Measurements from ENCODE around the gene PARP16.

Gene PARP16

GRCh38 chr15:65264863-65265430, 21.7 kb downstream of the PARP16 start:
- Histone ChIP-seq H3K9ac (ENCODE audit: low read length) (no peak overlapping the region), H3K4me3 (ENCODE audit: low read length) (no peak overlapping the region), H3K36me3 (ENCODE audit: control insufficient read depth, insufficient read depth, low read length) (no peaks in the 10 kb centered on the region), H3K27me3 (ENCODE audit: control insufficient read depth, insufficient read depth, low read length) (no peaks in the 10 kb centered on the region), H3K4me1 (ENCODE audit: control insufficient read depth, insufficient read depth, low read length) (no peaks in the 10 kb centered on the region), H3K9me3 (ENCODE audit: control insufficient read depth, low read length) (no peaks in the 10 kb centered on the region)

GRCh38 chr15:65263313-65263712, 23.4 kb downstream of the PARP16 start:
- H3K36me3 ChIP-seq (ENCODE audit: control insufficient read depth, insufficient read depth, low read length): no peaks in the 10 kb centered on the region
- H3K9me3 ChIP-seq (ENCODE audit: control insufficient read depth, low read length): no peaks in the 10 kb centered on the region
- H3K4me1 ChIP-seq (ENCODE audit: control insufficient read depth, insufficient read depth, low read length): peaks cover 6% of the 10 kb centered on the region
- no peak overlapping the region for H3K9ac ChIP-seq (ENCODE audit: low read length)
- no peaks in the 10 kb centered on the region for H3K27me3 ChIP-seq (ENCODE audit: control insufficient read depth, insufficient read depth, low read length)
- no peak overlapping the region for H3K4me3 ChIP-seq (ENCODE audit: low read length)

- Histone ChIP-seq H3K36me3 (ENCODE audit: control insufficient read depth, insufficient read depth, low read length) (no peaks in the 10 kb centered on the region), H3K4me3 (ENCODE audit: low read length) (no peak overlapping the region), H3K9me3 (ENCODE audit: control insufficient read depth, low read length) (no peaks in the 10 kb centered on the region), H3K27me3 (ENCODE audit: control insufficient read depth, insufficient read depth, low read length) (no peaks in the 10 kb centered on the region), H3K4me1 (ENCODE audit: control insufficient read depth, insufficient read depth, low read length) (peaks cover 18% of the 10 kb centered on the region), H3K9ac (ENCODE audit: low read length) (no peak overlapping the region)
These were observed 25.7 kb downstream of the PARP16 start for GRCh38 chr15:65260968-65261367.

- no peaks in the 10 kb centered on the region for H3K36me3 ChIP-seq (ENCODE audit: control insufficient read depth, insufficient read depth, low read length)
- H3K9me3 ChIP-seq (ENCODE audit: control insufficient read depth, low read length): no peaks in the 10 kb centered on the region
- H3K9ac ChIP-seq (ENCODE audit: low read length): no peak overlapping the region
- H3K4me1 ChIP-seq (ENCODE audit: control insufficient read depth, insufficient read depth, low read length): peaks cover 18% of the 10 kb centered on the region
- no peak overlapping the region for H3K4me3 ChIP-seq (ENCODE audit: low read length)
- no peaks in the 10 kb centered on the region for H3K27me3 ChIP-seq (ENCODE audit: control insufficient read depth, insufficient read depth, low read length)
These were observed 27.3 kb downstream of the PARP16 start for GRCh38 chr15:65259367-65259797.

- Histone ChIP-seq H3K27me3 (ENCODE audit: control insufficient read depth, insufficient read depth, low read length) (no peaks in the 10 kb centered on the region), H3K9me3 (ENCODE audit: control insufficient read depth, low read length) (no peaks in the 10 kb centered on the region), H3K36me3 (ENCODE audit: control insufficient read depth, insufficient read depth, low read length) (no peaks in the 10 kb centered on the region), H3K9ac (ENCODE audit: low read length) (no peak overlapping the region), H3K4me3 (ENCODE audit: low read length) (no peak overlapping the region), H3K4me1 (ENCODE audit: control insufficient read depth, insufficient read depth, low read length) (peaks cover 18% of the 10 kb centered on the region)
These were observed 28.1 kb downstream of the PARP16 start for GRCh38 chr15:65258375-65259262.

- H3K9ac ChIP-seq (ENCODE audit: low read length): no peak overlapping the region
- no peaks in the 10 kb centered on the region for H3K9me3 ChIP-seq (ENCODE audit: control insufficient read depth, low read length)
- peaks cover 18% of the 10 kb centered on the region for H3K4me1 ChIP-seq (ENCODE audit: control insufficient read depth, insufficient read depth, low read length)
- no peaks in the 10 kb centered on the region for H3K36me3 ChIP-seq (ENCODE audit: control insufficient read depth, insufficient read depth, low read length)
- no peak overlapping the region for H3K4me3 ChIP-seq (ENCODE audit: low read length)
- no peaks in the 10 kb centered on the region for H3K27me3 ChIP-seq (ENCODE audit: control insufficient read depth, insufficient read depth, low read length)
These were observed 31.1 kb downstream of the PARP16 start for GRCh38 chr15:65255486-65256140.

GRCh38 chr15:65254758-65255157, 31.9 kb downstream of the PARP16 start:
- no peaks in the 10 kb centered on the region for H3K36me3 ChIP-seq (ENCODE audit: control insufficient read depth, insufficient read depth, low read length)
- H3K9me3 ChIP-seq (ENCODE audit: control insufficient read depth, low read length): no peaks in the 10 kb centered on the region
- no peaks in the 10 kb centered on the region for H3K27me3 ChIP-seq (ENCODE audit: control insufficient read depth, insufficient read depth, low read length)
- peaks cover 18% of the 10 kb centered on the region for H3K4me1 ChIP-seq (ENCODE audit: control insufficient read depth, insufficient read depth, low read length)
- H3K9ac ChIP-seq (ENCODE audit: low read length): no peak overlapping the region
- no peak overlapping the region for H3K4me3 ChIP-seq (ENCODE audit: low read length)

GRCh38 chr15:65254356-65254755, 32.3 kb downstream of the PARP16 start:
- H3K9ac ChIP-seq (ENCODE audit: low read length): no peak overlapping the region
- H3K36me3 ChIP-seq (ENCODE audit: control insufficient read depth, insufficient read depth, low read length): no peaks in the 10 kb centered on the region
- peaks cover 18% of the 10 kb centered on the region for H3K4me1 ChIP-seq (ENCODE audit: control insufficient read depth, insufficient read depth, low read length)
- H3K4me3 ChIP-seq (ENCODE audit: low read length): no peak overlapping the region
- H3K27me3 ChIP-seq (ENCODE audit: control insufficient read depth, insufficient read depth, low read length): no peaks in the 10 kb centered on the region
- no peaks in the 10 kb centered on the region for H3K9me3 ChIP-seq (ENCODE audit: control insufficient read depth, low read length)

GRCh38 chr15:65249641-65250040, 37.0 kb downstream of the PARP16 start:
- Histone ChIP-seq H3K4me1 (ENCODE audit: control insufficient read depth, insufficient read depth, low read length) (no peaks in the 10 kb centered on the region), H3K9ac (ENCODE audit: low read length) (no peak overlapping the region), H3K36me3 (ENCODE audit: control insufficient read depth, insufficient read depth, low read length) (no peaks in the 10 kb centered on the region), H3K9me3 (ENCODE audit: control insufficient read depth, low read length) (no peaks in the 10 kb centered on the region), H3K27me3 (ENCODE audit: control insufficient read depth, insufficient read depth, low read length) (no peaks in the 10 kb centered on the region), H3K4me3 (ENCODE audit: low read length) (no peak overlapping the region)

GRCh38 chr15:65248511-65249255, 38.0 kb downstream of the PARP16 start:
- Histone ChIP-seq H3K36me3 (ENCODE audit: control insufficient read depth, insufficient read depth, low read length) (no peaks in the 10 kb centered on the region), H3K9me3 (ENCODE audit: control insufficient read depth, low read length) (no peaks in the 10 kb centered on the region), H3K4me1 (ENCODE audit: control insufficient read depth, insufficient read depth, low read length) (no peaks in the 10 kb centered on the region), H3K4me3 (ENCODE audit: low read length) (no peak overlapping the region), H3K27me3 (ENCODE audit: control insufficient read depth, insufficient read depth, low read length) (no peaks in the 10 kb centered on the region), H3K9ac (ENCODE audit: low read length) (no peak overlapping the region)

GRCh38 chr15:65246939-65247338, 39.7 kb downstream of the PARP16 start:
- Histone ChIP-seq H3K4me1 (ENCODE audit: control insufficient read depth, insufficient read depth, low read length) (no peaks in the 10 kb centered on the region), H3K9ac (ENCODE audit: low read length) (no peak overlapping the region), H3K4me3 (ENCODE audit: low read length) (no peak overlapping the region), H3K9me3 (ENCODE audit: control insufficient read depth, low read length) (no peaks in the 10 kb centered on the region), H3K36me3 (ENCODE audit: control insufficient read depth, insufficient read depth, low read length) (no peaks in the 10 kb centered on the region), H3K27me3 (ENCODE audit: control insufficient read depth, insufficient read depth, low read length) (no peaks in the 10 kb centered on the region)
